A549 (cell line): ENCODE data around the gene RCCD1.

Experiments used
- CTCF ChIP-seq: fragments of >200 bp; sonication (Bioruptor Twin); formaldehyde crosslinking; IDR thresholded peaks from 3 replicates; pipeline ENCODE4 v1.5.1; 2016
- MAX ChIP-seq: IDR thresholded peaks from 2 replicates; pipeline ENCODE4 v1.6.1; 2012
- PBX3 ChIP-seq: IDR thresholded peaks from 2 replicates; pipeline ENCODE4 v1.6.1; 2012
- ZSCAN20 ChIP-seq: fragments of 250-450 bp; sonication (Bioruptor Pico); IDR thresholded peaks from 2 replicates; pipeline ENCODE4 v1.8.0; 2022; ENCODE audit warnings: mild to moderate bottlenecking, moderate library complexity

- TF ChIP-seq CTCF (no peak), PBX3 (no peak), ZSCAN20 (no peak), MAX (no peak)
Observed at GRCh38 chr15:90918835-90919234, 35.8 kb upstream of the RCCD1 start.
